Measurements from ENCODE around the gene GPS1. TPM values are rescaled to one million over a fixed set of nuclear protein-coding genes. Genes with fewer than 3 reads are reported as not detected.
A peak's percentile ranks its signal among the peaks of the same experiment; 100 is the strongest.

GPS1 gene
- total and polyA plus RNA-seq, 9 of the 15 experiments (the other 6 are each of a cell fraction or from before 2014, with no cell fraction given), result 3.1 to 167 (median 69.9) TPM

GRCh38 chr17:82045936-82046484 lies 5.7 kb upstream of the GPS1 start:
- no peaks in the 10 kb centered on the region for H3K9me3 ChIP-seq (replicated peaks; ENCODE audit: control insufficient read depth, insufficient read depth, low read depth, low read length)
- intact Hi-C loops (cut with micrococcal nuclease), result no loop called here
- H3K79me2 ChIP-seq (ENCODE audit: control insufficient read depth, insufficient read depth, low read length), result peaks cover 8% of the 10 kb centered on the region; the same call in 2 of the 3 replicates
- H3K27ac ChIP-seq (ENCODE audit: extremely low read depth, low read depth, low read length), result no peak overlapping the region
- peaks cover 5 to 62% of the 10 kb centered on the region in 2 experiments; a peak in 3 of 5 replicates for H3K4me1 ChIP-seq (replicated peaks in 1 of 2; ENCODE audit: control insufficient read depth in 2 of 2, insufficient read depth in 2 of 2, low read length in 2 of 2)
- peak overlapping the region in 1 of 2 experiments; percentile 61; a peak in 1 of 4 replicates for H3K9ac ChIP-seq (ENCODE audit: insufficient read depth in 1 of 2, low read depth in 2 of 2, low read length in 2 of 2)
- BruUV-seq (replicated peaks), result no TSS peak
- H3K4me2 ChIP-seq (ENCODE audit: insufficient read depth, low read length), result no peak overlapping the region
- peaks cover 36% of the 10 kb centered on the region; the same call in 2 of the 3 replicates for H3K36me3 ChIP-seq (ENCODE audit: control insufficient read depth, insufficient read depth, low read length)
- POLR2A ChIA-PET, result no interaction called here
- WGBS (ENCODE audit: insufficient coverage, low coverage, missing lambda C conversion rate), result 61% methylated on average over 14 of the region's 14 CpGs
- TF ChIP-seq USF1 (CRISPR knock-in tag; IDR thresholded peaks at IDR 0.05) (peak; percentile 34; the same call in 1 of the 2 replicates), ZNF143 (CRISPR knock-in tag; IDR thresholded peaks at IDR 0.05) (no peak), TOE1 (IDR thresholded peaks at IDR 0.05; ENCODE audit: borderline replicate concordance) (no peak), TOE1 (CRISPR knock-in tag; IDR thresholded peaks at IDR 0.05; ENCODE audit: borderline replicate concordance, low read depth) (no peak), POLR2G (IDR thresholded peaks at IDR 0.05; ENCODE audit: low read depth, low read length) (peak; percentile 27; the same call in 1 of the 2 replicates)
- ATAC-seq (no peak; the same call in 2 of the 3 replicates), DNase-seq (ENCODE audit: extremely low read depth in 1 of 4, low spot score in 3 of 4) (no peak), FAIRE-seq (peak; percentile 29)
- H3K27me3 ChIP-seq (ENCODE audit: control insufficient read depth in 2 of 2, insufficient read depth in 2 of 2, low read length in 2 of 2), result no peaks in the 10 kb centered on the region
- CTCF ChIA-PET (ENCODE audit: low intra/inter-chr PET ratio), result no interaction called here
- H4K20me1 ChIP-seq (replicated peaks; ENCODE audit: control insufficient read depth, insufficient read depth, low read length), result no peaks in the 10 kb centered on the region
- no peak overlapping the region for H2AFZ ChIP-seq (ENCODE audit: low read depth, low read length)
- H3K4me3 ChIP-seq, result no peak overlapping the region
- peaks cover 2% of the 10 kb centered on the region for H3K9me1 ChIP-seq (ENCODE audit: control insufficient read depth, insufficient read depth, low read length)
- in situ Hi-C loops (cut with MboI), result no loop called here

Measured in K562 (cell line).